ENCODE data around the gene GRIK1. TPM values are rescaled to one million over a fixed set of nuclear protein-coding genes. Genes with fewer than 3 reads are reported as not detected.

GRIK1 gene
- total RNA-seq, 4 donors from 2014 or later: not detected

DNA sequence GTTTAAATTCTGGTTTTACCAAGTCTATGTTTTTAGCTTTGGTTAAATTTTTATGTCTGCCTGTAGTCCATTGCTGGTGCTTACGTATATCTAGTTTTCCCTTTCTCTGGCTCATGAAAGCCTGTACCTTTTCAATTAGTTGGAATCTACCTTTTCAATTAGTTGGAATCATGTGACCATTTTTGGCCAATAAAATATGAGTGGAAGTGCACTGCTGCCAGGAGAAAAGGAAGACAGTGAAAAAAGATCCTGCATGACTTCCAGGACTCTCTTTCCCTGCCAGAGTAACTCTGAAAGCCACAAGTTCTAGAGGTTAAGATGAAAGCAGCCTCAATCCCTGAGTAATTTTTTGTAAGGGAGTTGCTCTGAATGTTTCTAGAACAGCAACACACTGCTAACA, 2.2 kb upstream of the GRIK1 start:
- Histone ChIP-seq H3K27ac (no peak overlapping the region), H3K4me1 (no peaks in the 10 kb centered on the region), H3K36me3 (no peaks in the 10 kb centered on the region), H3K4me3 (no peak overlapping the region), H3K9me3 (no peaks in the 10 kb centered on the region), H3K27me3 (peaks cover 35% of the 10 kb centered on the region)
- DNase-seq: no peak
- WGBS, 2 donors (ENCODE audit: low coverage in 1 of 2): 87 to 88% methylated on average over 1 of the region's 1 CpG
- in situ Hi-C loops (cut with MboI; ENCODE audit: low pct_ligation_motif_present in 1 of 4, low pct_unique_long_range_greater_than_20kb in 1 of 4, low sequenced_read_pairs in 3 of 4): no loop called here
- intact Hi-C loops (cut with DNase I; ENCODE audit: low total_unique reads): no loop called here
- no peak for TF ChIP-seq POLR2A (IDR thresholded peaks at IDR 0.05)
- no peak for TF ChIP-seq EP300 (IDR thresholded peaks at IDR 0.05; ENCODE audit: low read depth)
- TF ChIP-seq, protein P1, sequence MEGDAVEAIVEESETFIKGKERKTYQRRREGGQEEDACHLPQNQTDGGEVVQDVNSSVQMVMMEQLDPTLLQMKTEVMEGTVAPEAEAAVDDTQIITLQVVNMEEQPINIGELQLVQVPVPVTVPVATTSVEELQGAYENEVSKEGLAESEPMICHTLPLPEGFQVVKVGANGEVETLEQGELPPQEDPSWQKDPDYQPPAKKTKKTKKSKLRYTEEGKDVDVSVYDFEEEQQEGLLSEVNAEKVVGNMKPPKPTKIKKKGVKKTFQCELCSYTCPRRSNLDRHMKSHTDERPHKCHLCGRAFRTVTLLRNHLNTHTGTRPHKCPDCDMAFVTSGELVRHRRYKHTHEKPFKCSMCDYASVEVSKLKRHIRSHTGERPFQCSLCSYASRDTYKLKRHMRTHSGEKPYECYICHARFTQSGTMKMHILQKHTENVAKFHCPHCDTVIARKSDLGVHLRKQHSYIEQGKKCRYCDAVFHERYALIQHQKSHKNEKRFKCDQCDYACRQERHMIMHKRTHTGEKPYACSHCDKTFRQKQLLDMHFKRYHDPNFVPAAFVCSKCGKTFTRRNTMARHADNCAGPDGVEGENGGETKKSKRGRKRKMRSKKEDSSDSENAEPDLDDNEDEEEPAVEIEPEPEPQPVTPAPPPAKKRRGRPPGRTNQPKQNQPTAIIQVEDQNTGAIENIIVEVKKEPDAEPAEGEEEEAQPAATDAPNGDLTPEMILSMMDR (IDR thresholded peaks at IDR 0.05): no peak
- no peak for TF ChIP-seq POLR2AphosphoS5 (IDR thresholded peaks at IDR 0.05)

DNA sequence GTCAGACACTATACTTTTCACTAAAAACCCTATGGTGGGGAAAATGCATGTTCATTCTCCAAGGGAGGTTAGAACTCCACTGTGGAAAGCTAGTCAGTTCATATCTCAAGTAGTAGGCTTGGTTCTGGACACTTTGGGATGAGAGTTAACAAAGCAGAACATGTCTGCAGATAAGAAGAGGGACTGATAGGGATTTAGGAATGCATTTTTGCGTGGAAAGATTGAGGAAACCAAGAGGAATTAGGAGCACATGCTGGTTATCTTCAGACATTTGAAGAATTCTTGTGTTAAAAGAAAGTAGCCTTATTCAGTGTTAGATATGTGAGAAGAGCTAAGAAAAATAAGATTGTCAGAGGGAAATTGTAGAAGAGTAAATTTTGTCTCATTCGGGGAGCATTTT, 1.2 kb upstream of the GRIK1 start:
- H3K27ac ChIP-seq: no peak overlapping the region
- in situ Hi-C loops (cut with MboI; ENCODE audit: low pct_ligation_motif_present in 1 of 4, low pct_unique_long_range_greater_than_20kb in 1 of 4, low sequenced_read_pairs in 3 of 4) (no loop called here), intact Hi-C loops (cut with DNase I; ENCODE audit: low total_unique reads) (no loop called here)
- no peak for TF ChIP-seq POLR2A (IDR thresholded peaks at IDR 0.05)
- no peak for TF ChIP-seq EP300 (IDR thresholded peaks at IDR 0.05; ENCODE audit: low read depth)
- TF ChIP-seq POLR2AphosphoS5 (IDR thresholded peaks at IDR 0.05): no peak
- TF ChIP-seq, protein P1 (IDR thresholded peaks at IDR 0.05): no peak
- no peaks in the 10 kb centered on the region for H3K36me3 ChIP-seq
- no peaks in the 10 kb centered on the region for H3K9me3 ChIP-seq
- no peak overlapping the region for H3K4me3 ChIP-seq
- 65 to 71% methylated on average over 2 of the region's 2 CpGs for WGBS, 2 donors (ENCODE audit: low coverage in 1 of 2)
- H3K4me1 ChIP-seq: no peaks in the 10 kb centered on the region
- peaks cover 35% of the 10 kb centered on the region for H3K27me3 ChIP-seq
- no peak for DNase-seq

DNA sequence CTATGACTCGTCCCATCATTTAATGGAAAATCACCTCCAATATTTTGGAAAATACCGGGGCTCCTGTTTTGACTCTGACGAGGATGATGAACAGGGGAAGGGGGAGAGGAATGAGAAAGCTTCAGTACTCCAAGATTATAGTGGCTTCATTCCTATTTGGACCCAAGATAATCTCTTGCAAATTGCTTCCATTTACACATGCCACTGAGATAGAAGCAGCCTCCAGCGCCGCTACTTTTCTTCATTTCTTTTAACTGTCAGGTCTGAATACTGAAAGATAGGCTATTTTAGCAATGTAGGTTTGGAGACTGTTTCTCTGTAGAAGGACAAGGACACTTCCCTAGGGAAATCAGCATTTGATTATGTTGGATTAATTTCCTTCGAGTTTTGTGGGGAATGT, 565 bp upstream of the GRIK1 start:
- peaks cover 35% of the 10 kb centered on the region for H3K27me3 ChIP-seq
- H3K4me3 ChIP-seq: no peak overlapping the region
- no peak for DNase-seq
- H3K4me1 ChIP-seq: no peaks in the 10 kb centered on the region
- H3K9me3 ChIP-seq: no peaks in the 10 kb centered on the region
- TF ChIP-seq POLR2A (IDR thresholded peaks at IDR 0.05) (no peak), POLR2AphosphoS5 (IDR thresholded peaks at IDR 0.05) (no peak), EP300 (IDR thresholded peaks at IDR 0.05; ENCODE audit: low read depth) (no peak)
- TF ChIP-seq, protein P1 (IDR thresholded peaks at IDR 0.05): no peak
- no peak overlapping the region for H3K27ac ChIP-seq
- H3K36me3 ChIP-seq: no peaks in the 10 kb centered on the region
- in situ Hi-C loops (cut with MboI; ENCODE audit: low pct_ligation_motif_present in 1 of 4, low pct_unique_long_range_greater_than_20kb in 1 of 4, low sequenced_read_pairs in 3 of 4) (no loop called here), intact Hi-C loops (cut with DNase I; ENCODE audit: low total_unique reads) (no loop called here)
- WGBS, 2 donors (ENCODE audit: low coverage in 1 of 2): 3 to 24% methylated on average over 5 to 6 of the region's 6 CpGs

DNA sequence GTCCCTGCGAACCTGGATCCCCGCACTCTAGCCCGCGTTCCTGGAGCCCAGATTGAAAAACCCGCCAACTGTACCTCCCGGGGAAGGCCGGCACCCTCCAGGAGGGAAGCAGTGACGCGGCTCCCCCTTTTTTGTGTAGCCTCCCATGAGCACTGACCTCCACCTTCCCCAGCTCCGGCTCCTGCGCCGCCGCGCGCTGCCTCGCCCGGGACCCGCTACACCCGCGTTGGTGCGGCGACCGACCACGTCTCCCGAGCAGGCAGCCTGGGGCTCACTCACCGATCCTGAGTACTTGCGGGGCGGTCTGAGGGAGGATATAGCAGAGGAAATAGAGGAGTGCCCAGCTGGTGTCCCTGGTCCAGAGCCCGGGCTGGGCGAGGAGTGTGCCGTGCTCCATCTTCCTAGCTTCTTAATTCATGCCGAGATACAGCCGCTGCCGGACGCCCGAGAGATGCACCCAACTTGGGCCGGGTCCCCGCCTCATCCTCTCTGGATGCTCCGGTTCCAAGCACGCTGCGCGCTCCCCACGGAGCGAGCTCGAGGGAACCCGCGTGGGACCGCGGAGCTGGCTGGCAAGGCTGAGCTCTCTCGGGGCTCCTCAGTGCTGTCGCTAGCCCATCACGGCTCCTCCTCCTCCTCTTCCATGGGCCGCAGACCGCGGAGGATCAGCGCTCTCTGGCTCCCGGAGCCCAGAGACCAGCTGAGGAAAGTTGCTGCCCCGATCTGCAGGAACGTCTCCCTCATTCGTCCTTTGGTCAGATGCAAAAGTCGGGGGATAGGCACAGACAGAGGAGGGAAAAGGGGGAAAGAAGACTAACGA, 482 bp downstream of the GRIK1 start:
- H3K9me3 ChIP-seq: no peaks in the 10 kb centered on the region
- TF ChIP-seq POLR2A (IDR thresholded peaks at IDR 0.05) (no peak), POLR2AphosphoS5 (IDR thresholded peaks at IDR 0.05) (no peak), EP300 (IDR thresholded peaks at IDR 0.05; ENCODE audit: low read depth) (no peak)
- TF ChIP-seq, protein P1 (IDR thresholded peaks at IDR 0.05): no peak

More for the DNA sequence above, 482 bp downstream of the GRIK1 start:
- Histone ChIP-seq H3K36me3 (no peaks in the 10 kb centered on the region), H3K4me1 (no peaks in the 10 kb centered on the region), H3K27me3 (peaks cover 35% of the 10 kb centered on the region), H3K27ac (no peak overlapping the region), H3K4me3 (peak overlapping the region in 1 of 4 donors; percentile 30)
- intact Hi-C loops (cut with DNase I; ENCODE audit: low total_unique reads) (no loop called here), in situ Hi-C loops (cut with MboI; ENCODE audit: low pct_ligation_motif_present in 1 of 4, low pct_unique_long_range_greater_than_20kb in 1 of 4, low sequenced_read_pairs in 3 of 4) (no loop called here)
- DNase-seq: no peak
- 29% methylated on average over 61 of the region's 62 CpGs; no CpG with 5 or more reads in 1 of the 2 donors for WGBS, 2 donors (ENCODE audit: low coverage in 1 of 2)
